ENCODE data around the gene GPC2. TPM values are rescaled to one million over a fixed set of nuclear protein-coding genes. Genes with fewer than 3 reads are reported as not detected.
"Not testable (repeated sequence)": the region's sequence is repeated elsewhere in the genome, so short reads cannot be mapped to it uniquely, and the experiment has no call there.

Gene GPC2
- total RNA-seq, 1 experiment from 2014 or later: 17.9 TPM

DNA sequence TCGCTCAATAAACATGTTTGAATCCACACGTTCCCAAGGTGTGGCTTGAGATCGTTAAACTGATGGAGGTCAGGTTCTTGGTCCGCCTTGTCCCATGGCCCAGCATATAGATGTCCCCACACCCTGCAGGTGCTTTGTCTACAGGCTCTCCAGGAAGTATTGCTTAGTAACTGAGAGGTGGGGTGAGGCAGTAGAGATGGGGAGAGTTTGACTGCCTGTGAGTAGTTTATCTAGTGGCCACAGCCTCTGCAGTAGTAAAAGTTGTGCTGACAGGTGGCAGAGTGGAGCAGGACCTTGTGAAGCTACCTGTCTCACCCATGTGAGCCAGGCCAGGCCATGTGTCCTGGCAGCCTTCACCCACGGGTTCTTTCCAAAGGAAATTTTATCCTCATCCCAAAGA is 37.2 kb upstream of the GPC2 start:
- RAD21 ChIA-PET (ENCODE audit: low non-redundant PET in 1 of 2, low total read pairs in 2 of 2, uncharacterized antibody in 2 of 2, unreplicated experiment in 2 of 2); CTCF ChIA-PET; H3K4me2 ChIP-seq (ENCODE audit: low read length); H3K79me2 ChIP-seq (ENCODE audit: insufficient read depth, low read length); H3K36me3 ChIP-seq (ENCODE audit: control insufficient read depth in 1 of 2, insufficient read depth in 2 of 2, low read length in 2 of 2); H3K9me2 ChIP-seq (ENCODE audit: insufficient read depth); intact Hi-C loops (cut with micrococcal nuclease); H3K9me3 ChIP-seq (ENCODE audit: control insufficient read depth in 1 of 2, insufficient read depth in 1 of 2, low read depth in 1 of 2, low read length in 2 of 2); POLR2A ChIA-PET; H2AFZ ChIP-seq (ENCODE audit: low read depth, low read length, poor library complexity, severe bottlenecking); H3K27ac ChIP-seq (ENCODE audit: low read depth, low read length); H3K4me3 ChIP-seq (replicated peaks in 1 of 2; ENCODE audit: low read depth in 1 of 2, low read length in 2 of 2); BruUV-seq (replicated peaks); H3K4me1 ChIP-seq (ENCODE audit: control insufficient read depth in 1 of 2, insufficient read depth in 2 of 2, low read length in 2 of 2); H3K9ac ChIP-seq (ENCODE audit: low read length); DNase-seq (ENCODE audit: low read depth, low spot score); H4K20me1 ChIP-seq (ENCODE audit: insufficient read depth); H3K27me3 ChIP-seq (ENCODE audit: insufficient read depth, low read length): not testable (repeated sequence)
- peak; percentile 39 for ATAC-seq
- TF ChIP-seq MAX (IDR thresholded peaks at IDR 0.05): 0 out of 2 replicates have a peak, but pooled peaks have one; percentile 19

GRCh38 chr7:100213672-100214071 is 36.5 kb upstream of the GPC2 start:
- ChIA-PET POLR2A (no interaction called here), CTCF (no interaction called here), RAD21 (ENCODE audit: low non-redundant PET in 1 of 2, low total read pairs in 2 of 2, uncharacterized antibody in 2 of 2, unreplicated experiment in 2 of 2) (no interaction called here)
- Histone ChIP-seq H4K20me1 (ENCODE audit: insufficient read depth) (no peaks in the 10 kb centered on the region), H2AFZ (ENCODE audit: low read depth, low read length, poor library complexity, severe bottlenecking) (no peak overlapping the region), H3K4me3 (replicated peaks in 1 of 2; ENCODE audit: low read depth in 1 of 2, low read length in 2 of 2) (no peak overlapping the region), H3K36me3 (ENCODE audit: control insufficient read depth in 1 of 2, insufficient read depth in 2 of 2, low read length in 2 of 2) (no peaks in the 10 kb centered on the region), H3K4me1 (ENCODE audit: control insufficient read depth in 1 of 2, insufficient read depth in 2 of 2, low read length in 2 of 2) (peaks cover 0 to 5% of the 10 kb centered on the region in 2 experiments; a peak in 1 of 4 replicates), H3K9me3 (ENCODE audit: control insufficient read depth in 1 of 2, insufficient read depth in 1 of 2, low read depth in 1 of 2, low read length in 2 of 2) (no peaks in the 10 kb centered on the region), H3K27ac (ENCODE audit: low read depth, low read length) (no peak overlapping the region), H3K79me2 (ENCODE audit: insufficient read depth, low read length) (no peaks in the 10 kb centered on the region), H3K27me3 (ENCODE audit: insufficient read depth, low read length) (no peaks in the 10 kb centered on the region), H3K9ac (ENCODE audit: low read length) (no peak overlapping the region), H3K9me2 (ENCODE audit: insufficient read depth) (no peaks in the 10 kb centered on the region), H3K4me2 (ENCODE audit: low read length) (no peak overlapping the region)
- DNase-seq (ENCODE audit: low read depth, low spot score): no peak
- TF ChIP-seq SP1 (IDR thresholded peaks at IDR 0.05; ENCODE audit: low read depth): no peak
- intact Hi-C loops (cut with micrococcal nuclease): no loop called here
- no peak for ATAC-seq
- BruUV-seq (replicated peaks): no TSS peak

All from HCT116 (cell line).